Thyroid gland (tissue), 4 donors: Measurements from ENCODE around the gene ADRA1B. TPM values are rescaled to one million over a fixed set of nuclear protein-coding genes. Genes with fewer than 3 reads are reported as not detected.
A peak's percentile ranks its signal among the peaks of the same experiment; 100 is the strongest.

Source experiments
- DNase-seq, 2 donors: peaks; one replicate each; pipeline ENCODE4 v3.0.0-alpha.2; 2019
- H3K27ac ChIP-seq, 3 donors: fragments of 200-600 bp; sonication (generic); 1 replicate in 2 of 3; 2 replicates in 1 of 3; pipeline ENCODE4 v1.5.1; 2016 to 2019; ENCODE audit warnings: mild to moderate bottlenecking in 1 of 3, moderate library complexity in 1 of 3
- H3K27me3 ChIP-seq: fragments of 200-600 bp; sonication (generic); one replicate; pipeline ENCODE4 v1.5.1; 2019
- H3K36me3 ChIP-seq, 2 donors: fragments of 200-600 bp; sonication (generic); one replicate each; pipeline ENCODE4 v1.5.1; 2016 to 2019
- H3K4me1 ChIP-seq, 2 donors: fragments of 200-600 bp; sonication (generic); one replicate each; pipeline ENCODE4 v1.5.1; 2017 to 2019
- H3K4me3 ChIP-seq, 3 donors: fragments of 200-600 bp; sonication (generic); replicated peaks in 1 of 3; 1 replicate in 2 of 3; 2 replicates in 1 of 3; pipeline ENCODE4 v1.5.1; 2016; ENCODE audit warnings: mild to moderate bottlenecking in 1 of 3
- H3K9me3 ChIP-seq: fragments of 200-600 bp; sonication (generic); one replicate; pipeline ENCODE4 v1.5.1; 2017
- CTCF ChIP-seq, 6 experiments: fragments of 200-600 bp in 3 of 6; fragments of 450-650 bp in 3 of 6; sonication (generic) in 3 of 6; IDR thresholded peaks; one replicate each; pipeline ENCODE4 v1.5.1; 2016 to 2019; ENCODE audit warnings: antibody characterized with exemption in 6 of 6, mild to moderate bottlenecking in 2 of 6, inconsistent platforms in 1 of 6, moderate library complexity in 1 of 6
- POLR2A ChIP-seq, 2 donors: fragments of 450-650 bp; IDR thresholded peaks; one replicate each; pipeline ENCODE4 v1.6.1; 2017; ENCODE audit warnings: antibody characterized with exemption in 2 of 2, mild to moderate bottlenecking in 2 of 2, moderate library complexity in 1 of 2
- WGBS, 2 donors: methylation state at CpG; one replicate each; pipeline ENCODE4 v1.1.5; 2017; 5-methylcytosine and 5-hydroxymethylcytosine counted together
- intact Hi-C: fragments of 100-400 bp; cut with DNase I; formaldehyde crosslinking; loops from one replicate; pipeline ENCODE4 v1.15.1; 2023
- total RNA-seq, 4 donors: library from RNA; depleted of rRNA; stranded (reverse); fragments of >200 nt; gene quantifications; one replicate each; pipeline ENCODE4 v1.2.3, GENCODE V29; 2016

ADRA1B gene
- total RNA-seq, 4 donors from 2014 or later = 1.2 to 13.2 (median 3.1) TPM

- 78% methylated on average over 6 of the region's 6 CpGs for WGBS, 2 donors
- H3K27ac ChIP-seq = no peak overlapping the region
- H3K9me3 ChIP-seq = no peaks in the 10 kb centered on the region
- H3K4me3 ChIP-seq = no peak overlapping the region
- TF ChIP-seq CTCF (IDR thresholded peaks at IDR 0.05) (no peak), POLR2A (IDR thresholded peaks at IDR 0.05) (no peak)
- H3K36me3 ChIP-seq = no peaks in the 10 kb centered on the region
- DNase-seq = peak; percentile 49 to 62
- H3K4me1 ChIP-seq = no peaks in the 10 kb centered on the region
- intact Hi-C loops = no loop called here
- H3K27me3 ChIP-seq = no peaks in the 10 kb centered on the region
Measured at GRCh38 chr5:159936686-159937329, 20.5 kb downstream of the ADRA1B start.

GRCh38 chr5:159937580-159937979, 21.3 kb downstream of the ADRA1B start:
- no peak for TF ChIP-seq CTCF (IDR thresholded peaks at IDR 0.05)
- no peak for TF ChIP-seq POLR2A (IDR thresholded peaks at IDR 0.05)
- no peaks in the 10 kb centered on the region for H3K4me1 ChIP-seq
- H3K27me3 ChIP-seq = no peaks in the 10 kb centered on the region
- intact Hi-C loops = no loop called here
- H3K4me3 ChIP-seq = no peak overlapping the region
- WGBS, 2 donors = 94 to 97% methylated on average over 10 of the region's 10 CpGs
- no peak for DNase-seq
- no peaks in the 10 kb centered on the region for H3K9me3 ChIP-seq
- no peaks in the 10 kb centered on the region for H3K36me3 ChIP-seq
- H3K27ac ChIP-seq = no peak overlapping the region

GRCh38 chr5:159943326-159943725, 27.0 kb downstream of the ADRA1B start:
- H3K9me3 ChIP-seq = no peaks in the 10 kb centered on the region
- no peaks in the 10 kb centered on the region for H3K27me3 ChIP-seq
- H3K27ac ChIP-seq = no peak overlapping the region
- no peak overlapping the region for H3K4me3 ChIP-seq
- TF ChIP-seq POLR2A (IDR thresholded peaks at IDR 0.05) (no peak), CTCF (IDR thresholded peaks at IDR 0.05) (no peak)
- H3K36me3 ChIP-seq = no peaks in the 10 kb centered on the region
- DNase-seq = no peak
- no peaks in the 10 kb centered on the region for H3K4me1 ChIP-seq
- intact Hi-C loops = no loop called here
- 49 to 52% methylated on average over 5 of the region's 5 CpGs for WGBS, 2 donors

DNA sequence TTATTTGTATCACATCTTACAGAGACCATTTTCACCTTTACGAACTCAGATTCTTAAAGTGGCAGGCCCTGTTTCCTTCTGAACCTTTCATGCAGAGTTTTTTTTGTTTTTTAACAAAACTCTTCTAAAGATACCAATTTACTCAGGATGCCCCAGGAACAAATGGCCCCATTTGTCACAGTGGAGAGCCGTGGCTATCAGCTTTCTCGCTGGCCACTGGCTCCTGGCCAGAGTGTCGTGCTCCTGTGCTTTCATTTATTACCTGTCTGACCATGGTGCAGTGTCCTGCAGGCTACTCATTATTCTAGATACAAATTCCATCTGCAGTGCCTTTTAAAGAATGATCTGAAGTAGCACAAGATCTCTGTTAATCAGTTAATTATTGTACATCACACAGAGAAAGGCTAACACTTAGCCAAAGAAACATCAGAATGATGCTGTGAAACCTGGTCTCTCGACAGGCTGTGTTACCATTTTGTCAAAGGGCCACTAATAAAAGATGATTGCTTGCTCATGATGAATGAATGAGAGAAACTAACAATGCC, 27.8 kb downstream of the ADRA1B start:
- no peaks in the 10 kb centered on the region for H3K4me1 ChIP-seq
- no peak overlapping the region for H3K4me3 ChIP-seq
- DNase-seq = peak; percentile 37 to 42
- intact Hi-C loops = no loop called here
- no peaks in the 10 kb centered on the region for H3K27me3 ChIP-seq
- TF ChIP-seq CTCF (IDR thresholded peaks at IDR 0.05) (no peak), POLR2A (IDR thresholded peaks at IDR 0.05) (no peak)
- no peaks in the 10 kb centered on the region for H3K36me3 ChIP-seq
- H3K9me3 ChIP-seq = no peaks in the 10 kb centered on the region
- no peak overlapping the region for H3K27ac ChIP-seq
- 63% methylated on average over 5 of the region's 5 CpGs for WGBS, 2 donors

- intact Hi-C loops = no loop called here
- H3K4me3 ChIP-seq = no peak overlapping the region
- TF ChIP-seq POLR2A (IDR thresholded peaks at IDR 0.05) = no peak
- TF ChIP-seq CTCF (IDR thresholded peaks at IDR 0.05) = no peak
Measured at GRCh38 chr5:159945359-159945758, 29.1 kb downstream of the ADRA1B start.

More at GRCh38 chr5:159945359-159945758, 29.1 kb downstream of the ADRA1B start:
- no peaks in the 10 kb centered on the region for H3K4me1 ChIP-seq
- no peaks in the 10 kb centered on the region for H3K36me3 ChIP-seq
- no peak overlapping the region for H3K27ac ChIP-seq
- no peaks in the 10 kb centered on the region for H3K9me3 ChIP-seq
- no peaks in the 10 kb centered on the region for H3K27me3 ChIP-seq
- WGBS, 2 donors = 80 to 81% methylated on average over 2 of the region's 2 CpGs
- DNase-seq = no peak
